ENCODE results near the gene FOXN3.

GRCh38 chr14:89171628-89172027 lies 245.4 kb downstream of the FOXN3 start:
- TF ChIP-seq CTCF (IDR thresholded peaks at IDR 0.05; ENCODE audit: insufficient read depth, low read length), result no peak
- no peak for TF ChIP-seq POLR2AphosphoS5 (IDR thresholded peaks at IDR 0.05; ENCODE audit: low read depth)

Data from HL-60 (cell line).